GM18502 (cell line): ENCODE data around the gene APAF1.
A peak's percentile ranks its signal among the peaks of the same experiment; 100 is the strongest.

Experiments used
- ATAC-seq: cut with Tn5 transposase; IDR thresholded peaks from one replicate; pipeline ENCODE4 v1.9.1; 2021; ENCODE audit warnings: mild to moderate bottlenecking; ENCODE audit not compliant: unreplicated experiment, poor library complexity

The APAF1 gene

DNA sequence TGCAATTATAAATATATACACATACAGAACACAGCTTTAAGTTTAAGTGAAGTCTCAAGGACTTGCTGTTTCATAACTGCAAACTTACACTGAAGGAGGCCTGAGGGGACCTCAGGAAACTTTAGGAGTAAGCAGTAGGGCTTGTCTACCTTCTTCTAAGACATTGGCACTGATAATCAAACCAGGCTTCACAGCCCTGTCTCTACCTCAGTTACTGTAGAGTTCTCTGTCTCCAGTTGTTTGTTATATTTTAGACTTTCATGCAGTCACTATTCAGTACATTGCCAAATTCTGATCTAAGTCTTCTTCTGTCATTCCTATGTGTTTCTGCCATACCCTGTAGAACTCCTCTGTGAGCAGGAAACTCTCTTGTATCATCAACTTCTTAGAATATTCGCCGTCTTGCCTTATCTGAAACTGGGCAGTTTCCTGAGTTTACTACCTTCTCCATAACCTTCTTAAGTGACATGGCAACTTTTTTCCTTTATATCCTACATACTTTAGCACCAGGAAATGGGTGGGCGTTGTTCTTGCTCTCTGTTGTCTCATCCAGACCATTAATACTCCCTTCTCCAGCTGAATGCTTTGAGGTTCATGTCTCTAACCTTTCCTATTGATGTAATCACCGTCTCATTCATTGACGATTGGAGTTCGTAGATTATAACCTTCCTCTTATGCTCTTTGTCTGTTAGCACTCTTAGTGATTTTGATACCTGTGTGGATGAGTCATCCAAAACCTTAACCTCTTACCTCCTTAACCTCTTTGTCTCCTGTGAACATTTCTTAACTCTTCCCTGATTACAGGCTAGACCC, 11.4 kb downstream of the APAF1 start:
- peak; percentile 65 for ATAC-seq

- ATAC-seq, result no peak
These were observed 15.4 kb downstream of the APAF1 start for GRCh38 chr12:98660521-98660920.

- no peak for ATAC-seq
These were observed 24.7 kb downstream of the APAF1 start for GRCh38 chr12:98669751-98670150.

DNA sequence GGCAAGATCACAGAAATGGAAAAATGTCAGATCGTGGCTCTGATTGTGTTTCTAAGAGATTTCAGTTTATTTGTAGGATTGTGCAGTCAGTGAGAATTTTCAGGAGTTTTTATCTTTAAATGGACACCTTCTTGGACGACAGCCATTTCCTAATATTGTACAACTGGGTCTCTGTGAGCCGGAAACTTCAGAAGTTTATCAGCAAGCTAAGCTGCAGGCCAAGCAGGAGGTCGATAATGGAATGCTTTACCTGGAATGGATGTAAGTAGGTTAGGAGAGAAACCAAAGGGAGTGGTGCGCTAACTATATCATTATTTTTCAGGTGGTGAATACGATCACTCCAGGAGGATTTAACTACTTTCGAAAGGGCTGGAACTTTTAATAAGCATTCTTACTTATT, 26.4 kb downstream of the APAF1 start:
- no peak for ATAC-seq

GRCh38 chr12:98674841-98675240, 29.8 kb downstream of the APAF1 start:
- ATAC-seq, result no peak

GRCh38 chr12:98678236-98678945, 33.3 kb downstream of the APAF1 start:
- no peak for ATAC-seq

- no peak for ATAC-seq
These were observed 34.0 kb downstream of the APAF1 start for GRCh38 chr12:98678946-98679610.

DNA sequence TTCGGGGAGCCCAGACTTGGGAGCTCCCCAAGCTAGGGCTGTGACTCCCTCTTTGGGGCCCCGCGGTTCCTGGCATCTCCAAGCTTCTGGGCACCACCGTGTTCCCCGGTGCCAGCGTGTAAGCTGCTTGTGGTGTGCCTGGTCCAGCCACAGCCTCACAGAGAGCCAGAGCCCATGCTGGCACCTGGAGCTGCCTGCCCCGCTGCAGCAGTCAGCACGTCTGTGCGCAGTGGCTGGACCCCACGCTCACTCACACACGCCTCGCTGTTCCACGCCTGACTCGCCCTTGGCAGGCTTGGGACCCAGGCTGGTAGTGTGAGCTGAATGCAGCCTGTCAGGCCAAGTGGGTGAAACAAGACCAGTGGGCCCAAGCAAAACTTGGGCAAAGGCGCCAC, 34.5 kb downstream of the APAF1 start:
- no peak for ATAC-seq

GRCh38 chr12:98684199-98684598, 39.1 kb downstream of the APAF1 start:
- no peak for ATAC-seq

GRCh38 chr12:98686603-98687002, 41.5 kb downstream of the APAF1 start:
- ATAC-seq, result no peak

DNA sequence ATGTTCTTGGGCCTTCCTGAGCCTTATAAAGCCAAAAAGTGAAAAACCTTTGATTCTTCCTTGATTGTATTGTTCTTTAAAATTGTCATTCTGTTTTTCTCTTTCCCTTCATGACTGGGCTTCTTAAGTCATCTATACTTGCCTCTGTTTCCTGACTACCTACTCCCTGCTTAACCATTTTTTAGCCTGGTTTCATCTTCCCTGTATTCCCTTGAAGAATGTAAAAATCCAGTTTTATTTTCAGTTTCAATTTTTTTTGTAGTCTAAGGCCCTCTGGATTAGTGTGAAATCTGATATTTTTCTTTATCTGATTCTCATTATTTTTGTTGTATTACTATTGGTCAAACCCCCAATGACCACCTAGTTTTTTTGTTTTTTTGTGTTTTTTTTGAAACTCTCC, 46.3 kb downstream of the APAF1 start:
- ATAC-seq, result no peak

DNA sequence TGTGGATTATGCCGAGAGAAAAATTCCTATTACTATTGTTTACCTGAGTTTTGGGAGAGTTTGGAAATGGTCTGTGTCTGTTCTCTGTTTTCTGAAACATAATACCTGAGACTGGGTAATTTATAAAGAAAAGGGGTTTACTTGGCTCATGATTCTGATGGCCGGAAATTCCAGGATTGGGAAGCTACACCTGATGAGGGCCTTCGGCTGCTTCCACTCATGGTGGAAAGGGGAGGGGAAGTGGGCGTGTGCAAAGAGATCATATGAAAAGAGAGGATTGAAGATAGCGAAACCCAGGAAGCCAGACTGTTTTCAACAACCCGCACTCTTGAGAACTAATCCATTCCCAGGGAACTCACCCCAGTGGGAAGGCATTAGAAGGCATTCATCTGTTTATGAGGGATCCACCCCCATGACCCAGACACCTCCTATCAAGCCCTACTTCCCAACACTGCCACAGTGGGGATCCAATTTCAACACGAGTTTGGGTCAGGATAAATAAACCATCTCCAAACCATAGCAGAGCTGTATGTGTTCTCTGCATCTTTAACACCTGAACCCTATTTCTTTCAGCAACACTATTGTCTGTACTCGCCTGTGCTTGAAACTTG, 51.1 kb downstream of the APAF1 start:
- ATAC-seq, result no peak

GRCh38 chr12:98697209-98697608, 52.1 kb downstream of the APAF1 start:
- ATAC-seq, result no peak

DNA sequence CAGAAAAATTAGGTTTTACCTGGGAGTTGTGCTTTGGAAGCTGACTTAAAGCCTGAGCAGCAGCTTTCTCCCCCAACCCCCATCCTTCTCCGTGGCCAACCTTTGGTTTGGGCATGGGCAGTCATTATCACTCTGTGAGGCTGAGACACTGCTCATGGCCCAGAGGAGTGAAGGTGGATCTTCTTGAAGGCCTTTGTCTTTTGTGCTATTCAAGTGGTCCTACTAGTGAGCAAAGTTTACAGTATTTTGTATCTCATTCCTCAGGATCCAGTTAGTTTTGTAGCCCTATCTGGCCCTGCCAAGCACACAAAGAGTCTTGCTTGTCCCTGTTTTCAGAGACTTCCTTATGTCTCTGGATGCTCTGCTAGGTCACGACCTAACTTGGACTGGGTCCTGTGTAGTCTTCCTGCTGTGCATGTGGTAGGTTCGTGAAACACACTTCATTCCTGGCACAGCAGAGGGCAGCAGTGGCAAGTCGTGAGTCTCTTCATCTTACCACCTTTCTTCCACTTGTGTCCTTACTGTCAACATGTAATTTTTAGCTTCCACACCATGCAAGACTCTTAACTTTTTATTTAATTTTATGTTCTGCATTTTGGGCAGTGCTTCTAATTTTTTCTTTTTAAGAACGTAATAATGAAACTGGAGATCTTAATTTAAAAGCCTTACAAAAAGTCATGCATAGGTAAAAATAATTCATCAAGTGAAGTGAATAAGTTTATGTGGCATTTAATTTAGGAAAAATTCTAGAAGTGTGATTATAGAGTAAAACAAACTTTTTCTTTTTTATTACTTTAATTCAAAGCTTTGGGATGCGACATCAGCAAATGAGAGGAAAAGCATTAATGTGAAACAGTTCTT, 53.7 kb downstream of the APAF1 start:
- ATAC-seq, result peak; percentile 97

DNA sequence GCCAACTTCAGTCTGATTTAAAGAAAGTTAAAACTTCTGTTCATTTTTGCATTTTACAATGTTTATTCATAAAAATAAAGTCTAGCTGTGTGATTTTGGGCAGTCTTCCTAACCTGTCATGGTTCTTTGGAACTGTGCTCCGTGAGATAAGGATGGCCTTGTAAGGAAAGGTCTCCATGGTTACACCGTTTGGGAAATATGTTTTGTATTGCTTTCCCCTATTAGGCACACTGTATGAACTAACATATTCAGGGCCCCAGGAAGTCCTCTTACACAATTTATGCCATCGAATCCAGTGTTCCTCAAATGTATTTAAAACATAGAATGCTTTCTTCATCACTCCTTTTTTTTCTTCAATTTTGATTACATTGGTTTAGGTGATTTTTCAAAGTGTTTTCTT, 54.5 kb downstream of the APAF1 start:
- ATAC-seq, result no peak

GRCh38 chr12:98701166-98701565, 56.1 kb downstream of the APAF1 start:
- no peak for ATAC-seq

DNA sequence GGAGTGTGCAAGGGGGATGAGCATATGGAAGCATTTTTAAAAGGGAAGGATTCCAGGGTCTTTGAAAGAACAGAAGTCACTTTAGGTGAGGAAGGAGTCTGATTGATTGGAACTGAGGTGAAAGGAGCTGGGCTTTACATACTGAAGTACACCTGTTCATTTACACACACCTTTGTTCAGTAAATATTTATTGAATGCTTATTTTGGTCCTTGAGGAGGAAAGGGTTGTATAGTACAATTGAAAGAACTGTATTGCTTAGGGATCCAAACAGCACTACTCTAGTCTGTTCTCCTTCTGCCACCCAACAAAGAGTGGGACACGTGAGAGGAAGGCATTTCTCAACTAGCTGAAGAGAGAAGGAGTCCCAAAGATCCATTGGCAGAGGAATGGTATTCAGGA, 63.9 kb downstream of the APAF1 start:
- no peak for ATAC-seq

DNA sequence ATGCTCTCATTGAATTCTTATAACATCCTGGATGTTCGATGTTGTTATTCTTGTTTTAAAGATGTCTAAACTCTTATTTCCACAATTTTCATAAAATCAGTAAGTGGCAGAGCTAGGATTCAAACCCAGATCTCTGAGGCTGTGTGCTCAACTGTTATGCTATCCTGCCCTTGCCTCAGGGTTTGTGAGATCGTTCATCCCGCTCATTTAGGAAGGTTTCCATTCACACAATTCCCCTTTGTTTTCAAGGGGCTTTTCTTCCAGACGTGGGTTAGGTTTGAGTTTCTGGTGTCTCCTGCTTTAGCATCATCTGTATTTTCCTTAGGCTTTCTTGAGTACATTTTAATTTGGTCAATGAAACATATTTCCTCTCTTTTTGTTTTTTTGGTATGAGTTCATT, 69.3 kb downstream of the APAF1 start:
- ATAC-seq, result no peak

DNA sequence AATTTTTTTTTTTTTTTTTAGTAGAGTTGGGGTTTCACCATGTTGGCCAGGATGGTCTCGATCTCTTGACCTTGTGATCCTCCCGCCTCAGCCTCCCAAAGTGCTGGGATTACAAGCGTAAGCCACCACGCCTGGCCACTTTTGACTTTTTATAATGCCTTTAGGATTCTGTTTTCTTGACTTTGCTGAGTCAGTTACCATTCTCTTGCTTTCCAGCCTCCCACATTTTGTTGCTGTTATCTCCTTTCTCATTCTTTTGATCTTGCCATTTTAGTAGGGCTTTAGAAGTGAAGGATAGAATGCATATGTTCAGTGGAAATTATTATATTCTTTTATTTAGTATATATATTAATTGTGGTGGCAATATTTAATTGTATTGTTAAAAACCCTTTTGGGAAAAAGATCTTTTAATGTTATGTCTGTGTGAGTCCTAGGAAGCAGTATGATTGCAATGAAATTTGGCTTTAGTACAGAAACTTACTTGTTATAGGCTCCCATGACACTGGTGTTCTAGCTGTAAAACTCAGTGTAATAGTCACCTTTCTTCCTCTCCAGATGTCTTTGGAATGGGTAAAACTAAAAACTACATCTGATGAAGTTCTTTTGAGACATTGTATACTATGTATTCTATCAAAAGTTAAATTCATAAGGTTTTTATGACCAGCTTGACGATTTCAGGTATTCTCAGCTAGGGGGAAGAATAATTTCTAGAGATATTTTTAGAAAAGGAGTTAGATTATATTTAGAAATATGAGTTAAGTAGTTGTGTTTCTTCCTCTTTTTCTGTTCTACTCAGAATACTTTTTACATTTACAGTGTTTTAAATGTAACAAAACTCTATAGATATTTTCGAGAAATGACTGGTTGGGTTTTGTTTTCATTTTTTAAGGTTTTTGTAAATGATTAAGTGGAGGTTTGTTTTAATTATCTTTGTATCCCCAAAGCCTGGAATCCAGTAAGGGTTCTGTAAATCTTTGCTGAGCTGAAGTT, 74.7 kb downstream of the APAF1 start:
- ATAC-seq, result peak; percentile 56
